NCI-H2081 treated with DMSO at 0.1 percent for 48 hours (cell line): ENCODE results near the gene SLC26A11.
"Not testable (repeated sequence)": the region's sequence is repeated elsewhere in the genome, so short reads cannot be mapped to it uniquely, and the experiment has no call there.

Experiments
- DNase-seq: peaks from one replicate; lab custom pipeline; 2025; lab: John Stamatoyannopoulos, UW

The SLC26A11 gene

GRCh38 chr17:80262291-80262690 is 42.1 kb downstream of the SLC26A11 start:
- no peak for DNase-seq

- no peak for DNase-seq
Measured at GRCh38 chr17:80262775-80263244, 42.6 kb downstream of the SLC26A11 start.

GRCh38 chr17:80263253-80264204 is 43.3 kb downstream of the SLC26A11 start:
- no peak for DNase-seq

GRCh38 chr17:80264205-80265075 is 44.2 kb downstream of the SLC26A11 start:
- DNase-seq: no peak

- no peak for DNase-seq
Measured at GRCh38 chr17:80265205-80266068, 45.2 kb downstream of the SLC26A11 start.

GRCh38 chr17:80267391-80267790 is 47.2 kb downstream of the SLC26A11 start:
- DNase-seq: no peak

- no peak for DNase-seq
Measured at GRCh38 chr17:80268427-80268826, 48.2 kb downstream of the SLC26A11 start.

GRCh38 chr17:80269405-80269807 is 49.2 kb downstream of the SLC26A11 start:
- DNase-seq: no peak

- DNase-seq: no peak
Measured at GRCh38 chr17:80270104-80270503, 49.9 kb downstream of the SLC26A11 start.

- DNase-seq: no peak
Measured at GRCh38 chr17:80270836-80271235, 50.6 kb downstream of the SLC26A11 start.

- DNase-seq: no peak
Measured at GRCh38 chr17:80272366-80272765, 52.1 kb downstream of the SLC26A11 start.

- DNase-seq: no peak
Measured at GRCh38 chr17:80274331-80274730, 54.1 kb downstream of the SLC26A11 start.

- no peak for DNase-seq
Measured at GRCh38 chr17:80274871-80275449, 54.7 kb downstream of the SLC26A11 start.

- not testable (repeated sequence) for DNase-seq
Measured at GRCh38 chr17:80275857-80276256, 55.6 kb downstream of the SLC26A11 start.

GRCh38 chr17:80277751-80278671 is 57.8 kb downstream of the SLC26A11 start:
- DNase-seq: no peak

GRCh38 chr17:80279895-80280294 is 59.7 kb downstream of the SLC26A11 start:
- no peak for DNase-seq

GRCh38 chr17:80281516-80281915 is 61.3 kb downstream of the SLC26A11 start:
- no peak for DNase-seq

- DNase-seq: no peak
Measured at GRCh38 chr17:80283116-80283852, 63.1 kb downstream of the SLC26A11 start.

- no peak for DNase-seq
Measured at GRCh38 chr17:80284631-80285030, 64.4 kb downstream of the SLC26A11 start.
